PC-3 (cell line): ENCODE measurements around the gene ABHD15. TPM values are rescaled to one million over a fixed set of nuclear protein-coding genes. Genes with fewer than 3 reads are reported as not detected.

Experiments
- ATAC-seq: fragments of 200-7000 bp; cut with Tn5 transposase; 2 replicates; pipeline ENCODE4 v1.9.1; 2020; ENCODE audit warnings: mild to moderate bottlenecking, moderate library complexity
- BruUV-seq: library from RNA; stranded (reverse); fragments of 400-500 nt; replicated peaks from 2 replicates; lab custom pipeline; 2021; lab: Mats Ljungman, UMichigan
- CTCF ChIA-PET: fragments of 300-600 bp; sonication (Branson Sonifier 250); formaldehyde crosslinking; loops from one replicate; lab custom pipeline; 2022; ENCODE audit warnings: antibody characterized with exemption; lab: Charles Lee
- POLR2A ChIA-PET: fragments of 300-600 bp; sonication (Branson Sonifier 250); formaldehyde crosslinking; loops from one replicate; lab custom pipeline; 2022; ENCODE audit warnings: antibody characterized with exemption; ENCODE audit not compliant: unreplicated experiment; lab: Charles Lee
- DNase-seq: peaks from one replicate; pipeline ENCODE4 v3.0.0-alpha.2; 2015
- H2AFZ ChIP-seq: fragments of 300-600 bp; sonication (generic); 2 replicates; pipeline ENCODE4 v1.6.0; 2016; ENCODE audit warnings: antibody characterized with exemption, low read length
- H3F3A ChIP-seq: fragments of 300-600 bp; sonication (generic); one replicate; pipeline ENCODE4 v1.6.0; 2017; ENCODE audit warnings: antibody characterized with exemption, low read length, control low read depth, mild to moderate bottlenecking; ENCODE audit not compliant: unreplicated experiment
- H3K27ac ChIP-seq: fragments of 300-600 bp; sonication (generic); 2 replicates; pipeline ENCODE4 v1.5.1; 2016; ENCODE audit warnings: mild to moderate bottlenecking, low read length
- H3K27me3 ChIP-seq: fragments of 300-600 bp; sonication (generic); 2 replicates; pipeline ENCODE4 v1.6.1; 2016; ENCODE audit warnings: low read length, mixed read lengths
- H3K36me3 ChIP-seq: fragments of 300-600 bp; sonication (generic); 2 replicates; pipeline ENCODE4 v1.6.1; 2016; ENCODE audit warnings: low read depth, mixed run types, low read length, mixed read lengths
- H3K4me1 ChIP-seq: fragments of 300-600 bp; sonication (generic); 2 replicates; pipeline ENCODE4 v1.5.1; 2016; ENCODE audit warnings: low read length; ENCODE audit not compliant: insufficient read depth
- H3K4me2 ChIP-seq: fragments of 300-600 bp; sonication (generic); 2 replicates; pipeline ENCODE4 v1.6.0; 2016; ENCODE audit warnings: low read length
- H3K4me3 ChIP-seq: fragments of 300-600 bp; sonication (generic); 2 replicates; pipeline ENCODE4 v1.5.1; 2016; ENCODE audit warnings: mild to moderate bottlenecking, low read length, mixed read lengths
- H3K79me2 ChIP-seq: fragments of 300-600 bp; sonication (generic); 2 replicates; pipeline ENCODE4 v1.6.1; 2017; ENCODE audit warnings: low read length, mixed read lengths
- H3K9ac ChIP-seq: fragments of 300-600 bp; sonication (generic); 2 replicates; pipeline ENCODE4 v1.6.0; 2016; ENCODE audit warnings: mild to moderate bottlenecking, low read length
- H3K9me2 ChIP-seq: fragments of 300-600 bp; sonication (generic); replicated peaks from 2 replicates; pipeline ENCODE4 v1.6.1; 2016; ENCODE audit warnings: mixed run types, low read length, mixed read lengths
- H3K9me3 ChIP-seq: fragments of 300-600 bp; sonication (generic); 2 replicates; pipeline ENCODE4 v1.6.1; 2016; ENCODE audit warnings: low read length, mixed read lengths
- H4K20me1 ChIP-seq: fragments of 300-600 bp; sonication (generic); 2 replicates; pipeline ENCODE4 v1.6.1; 2016; ENCODE audit warnings: low read length, mixed read lengths
- CTCF ChIP-seq: fragments of 300-600 bp; sonication (generic); conservative IDR thresholded peaks from 2 replicates; pipeline ENCODE4 v1.5.1; 2017; ENCODE audit warnings: antibody characterized with exemption, low read depth, mild to moderate bottlenecking, low read length
- EZH2 ChIP-seq: fragments of 300-600 bp; sonication (generic); IDR thresholded peaks from one replicate; pipeline ENCODE4 v1.6.1; 2017; ENCODE audit warnings: antibody characterized with exemption, mild to moderate bottlenecking, low read length; ENCODE audit not compliant: unreplicated experiment
- EZH2phosphoT487 ChIP-seq: fragments of 300-600 bp; sonication (generic); IDR thresholded peaks from 2 replicates; pipeline ENCODE4 v1.6.1; 2018; ENCODE audit warnings: mild to moderate bottlenecking, antibody characterized with exemption, low read length, borderline replicate concordance
- intact Hi-C: fragments of 100-400 bp; cut with micrococcal nuclease; formaldehyde crosslinking; loops from 2 replicates; pipeline ENCODE4 v1.9.0; 2023
- total RNA-seq: library from RNA; depleted of rRNA; stranded (reverse); fragments of >200 nt; gene quantifications from 2 replicates; pipeline ENCODE4 v1.2.3, GENCODE V29; 2014

ABHD15 gene
- total RNA-seq, 1 experiment from 2014 or later = 6.3 TPM

- TF ChIP-seq CTCF (no peak), EZH2phosphoT487 (no peak), EZH2 (no peak)
- Histone ChIP-seq H3K27ac (no peak overlapping the region), H3K4me3 (no peak overlapping the region), H3K36me3 (no peaks in the 10 kb centered on the region), H4K20me1 (no peaks in the 10 kb centered on the region), H3K9me2 (no peaks in the 10 kb centered on the region), H3K4me1 (no peaks in the 10 kb centered on the region), H3K79me2 (no peaks in the 10 kb centered on the region), H3K9ac (no peak overlapping the region), H3K27me3 (no peaks in the 10 kb centered on the region), H2AFZ (no peak overlapping the region), H3K4me2 (no peak overlapping the region), H3F3A (no peaks in the 10 kb centered on the region), H3K9me3 (no peaks in the 10 kb centered on the region)
- ChIA-PET CTCF (interaction anchor here (0.7 kb wide), 1 partner anchor 40 kb away, joined by 4 read pairs; no protein-coding TSS in a partner anchor), POLR2A (no interaction called here)
- intact Hi-C loops = no loop called here
- ATAC-seq = no peak
- DNase-seq = no peak
- BruUV-seq = no TSS peak
These were observed 10.8 kb upstream of the ABHD15 start for GRCh38 chr17:29577385-29578211.

GRCh38 chr17:29577001-29577370 is 10.1 kb upstream of the ABHD15 start:
- Histone ChIP-seq H3K4me1 (no peaks in the 10 kb centered on the region), H2AFZ (no peak overlapping the region), H3K9me3 (no peaks in the 10 kb centered on the region), H3K27me3 (no peaks in the 10 kb centered on the region), H3K4me2 (no peak overlapping the region), H3K27ac (no peak overlapping the region), H3K4me3 (no peak overlapping the region), H3K9me2 (no peaks in the 10 kb centered on the region), H3K9ac (no peak overlapping the region), H3K36me3 (no peaks in the 10 kb centered on the region), H3F3A (no peaks in the 10 kb centered on the region), H3K79me2 (no peaks in the 10 kb centered on the region), H4K20me1 (no peaks in the 10 kb centered on the region)
- DNase-seq (no peak), ATAC-seq (no peak)
- ChIA-PET POLR2A (no interaction called here), CTCF (interaction anchor here (0.7 kb wide), 1 partner anchor 40 kb away, joined by 4 read pairs; no protein-coding TSS in a partner anchor)
- intact Hi-C loops = no loop called here
- TF ChIP-seq CTCF (no peak), EZH2 (no peak), EZH2phosphoT487 (no peak)
- no TSS peak for BruUV-seq
